Measurements from ENCODE around the gene TBC1D24. TPM values are rescaled to one million over a fixed set of nuclear protein-coding genes. Genes with fewer than 3 reads are reported as not detected.

Gene TBC1D24
- total and polyA plus RNA-seq, 2 experiments from 2014 or later = 5.4 to 21.0 TPM

GRCh38 chr16:2530629-2531318 lies 55.8 kb downstream of the TBC1D24 start:
- H3K4me3 ChIP-seq = peak overlapping the region; percentile 83
- ATAC-seq = peak; percentile 8

GRCh38 chr16:2531371-2531695 lies 56.4 kb downstream of the TBC1D24 start, which contains the start of gene CEMP1:
CEMP1 (minus strand) TSS chr16:2531408; CDS start chr16:2531073, 335 bp downstream.
- H3K4me3 Mint-ChIP-seq = peak within 1 kb of the TSS; percentile 85
- Histone ChIP-seq H3K27ac (ENCODE audit: low read depth) (peak within 1 kb of the TSS; percentile 84), H3K79me2 (replicated peaks; ENCODE audit: insufficient read depth) (no peaks in the 10 kb centered on the region), H3K27me3 (ENCODE audit: insufficient read depth) (peaks cover 5% of the 10 kb centered on the region; the same call in 1 of the 2 replicates), H3K9me2 (ENCODE audit: insufficient read depth) (no peaks in the 10 kb centered on the region), H3K4me2 (peak within 1 kb of the TSS; percentile 98), H3K36me3 (ENCODE audit: insufficient read depth) (no peaks in the 10 kb centered on the region), H3F3A (replicated peaks; ENCODE audit: low read depth) (peaks cover 17% of the 10 kb centered on the region; the same call in 1 of the 2 replicates), H2AFZ (no peak within 1 kb of the TSS), H3K4me1 (ENCODE audit: insufficient read depth) (peaks cover 5% of the 10 kb centered on the region), H4K20me1 (replicated peaks; ENCODE audit: insufficient read depth) (no peaks in the 10 kb centered on the region), H3K4me3 (peak within 1 kb of the TSS; percentile 83)
- H3K9me3 Mint-ChIP-seq = peaks cover 3% of the 10 kb centered on the region; the same call in 1 of the 3 replicates
- peaks cover under 1% of the 10 kb centered on the region; the same call in 2 of the 3 replicates for H3K36me3 Mint-ChIP-seq (ENCODE audit: low read depth)
- peaks cover 4% of the 10 kb centered on the region; the same call in 2 of the 3 replicates for H3K4me1 Mint-ChIP-seq
- peak; percentile 55 for DNase-seq (ENCODE audit: low spot score)
- ATAC-seq = peak; percentile 22
- peaks cover 27% of the 10 kb centered on the region for H3K27me3 Mint-ChIP-seq (ENCODE audit: insufficient read depth, low read depth, poor library complexity)
- no peak for TF ChIP-seq CREB1 (CRISPR knock-in tag; IDR thresholded peaks at IDR 0.05; ENCODE audit: low read depth)
- TF ChIP-seq STAT1 (IDR thresholded peaks at IDR 0.05; ENCODE audit: unreplicated experiment) = no peak
- no peak for TF ChIP-seq ETS1 (IDR thresholded peaks at IDR 0.05)
- TF ChIP-seq ZNF462 (CRISPR knock-in tag; IDR thresholded peaks at IDR 0.05) = no peak
- no peak for TF ChIP-seq ZNF114 (CRISPR knock-in tag; IDR thresholded peaks at IDR 0.05)
- no peak for TF ChIP-seq EZH2 (IDR thresholded peaks at IDR 0.05; ENCODE audit: low read depth, unreplicated experiment)
- no peak for TF ChIP-seq JUNB (IDR thresholded peaks at IDR 0.05; ENCODE audit: unreplicated experiment)
- TF ChIP-seq EZH2phosphoT487 (IDR thresholded peaks at IDR 0.05; ENCODE audit: unreplicated experiment) = no peak
- TF ChIP-seq POLR2AphosphoS5 (IDR thresholded peaks at IDR 0.05; ENCODE audit: low read depth) = no peak
- H3K27ac Mint-ChIP-seq = peak within 1 kb of the TSS; percentile 91

More at GRCh38 chr16:2530629-2531318, 55.8 kb downstream of the TBC1D24 start:
- Histone ChIP-seq H3K4me1 (ENCODE audit: insufficient read depth) (peaks cover 5% of the 10 kb centered on the region), H3K9me2 (ENCODE audit: insufficient read depth) (no peaks in the 10 kb centered on the region), H3K4me2 (peak overlapping the region; percentile 98), H3K27me3 (ENCODE audit: insufficient read depth) (peaks cover 5% of the 10 kb centered on the region; the same call in 1 of the 2 replicates), H3K79me2 (replicated peaks; ENCODE audit: insufficient read depth) (no peaks in the 10 kb centered on the region), H3K27ac (ENCODE audit: low read depth) (peak overlapping the region; percentile 72; the same call in 1 of the 2 replicates), H3K36me3 (ENCODE audit: insufficient read depth) (no peaks in the 10 kb centered on the region), H3F3A (replicated peaks; ENCODE audit: low read depth) (peaks cover 17% of the 10 kb centered on the region; the same call in 1 of the 2 replicates), H4K20me1 (replicated peaks; ENCODE audit: insufficient read depth) (no peaks in the 10 kb centered on the region), H2AFZ (no peak overlapping the region)
- H3K4me3 Mint-ChIP-seq = peak overlapping the region; percentile 85
- no peak for TF ChIP-seq CREB1 (CRISPR knock-in tag; IDR thresholded peaks at IDR 0.05; ENCODE audit: low read depth)
- TF ChIP-seq ZNF331 (CRISPR knock-in tag; IDR thresholded peaks at IDR 0.05; ENCODE audit: low read depth) = no peak
- TF ChIP-seq POLR2AphosphoS5 (IDR thresholded peaks at IDR 0.05; ENCODE audit: low read depth) = peak; percentile 18; the same call in 1 of the 2 replicates
- no peak for TF ChIP-seq ETS1 (IDR thresholded peaks at IDR 0.05)
- peaks cover 3% of the 10 kb centered on the region; the same call in 1 of the 3 replicates for H3K9me3 Mint-ChIP-seq
- DNase-seq (ENCODE audit: low spot score) = no peak
- H3K27me3 Mint-ChIP-seq (ENCODE audit: insufficient read depth, low read depth, poor library complexity) = peaks cover 25% of the 10 kb centered on the region
- H3K27ac Mint-ChIP-seq = no peak overlapping the region
- H3K4me1 Mint-ChIP-seq = peaks cover 4% of the 10 kb centered on the region; the same call in 2 of the 3 replicates
- H3K36me3 Mint-ChIP-seq (ENCODE audit: low read depth) = peaks cover 6% of the 10 kb centered on the region; the same call in 2 of the 3 replicates
